HEK293 (cell line): Measurements from ENCODE around the gene MDM4.

Experiments
- BCL11B ChIP-seq: fragments of 450-650 bp; formaldehyde crosslinking; IDR thresholded peaks from 2 replicates; pipeline ENCODE4 v1.5.1; 2016; ENCODE audit warnings: low read depth, missing biosample characterization, missing genetic modification characterization
- KLF8 ChIP-seq: fragments of 450-650 bp; formaldehyde crosslinking; IDR thresholded peaks from 2 replicates; pipeline ENCODE4 v1.5.1; 2016; ENCODE audit warnings: missing biosample characterization, missing genetic modification characterization
- PRDM10 ChIP-seq: fragments of 450-650 bp; formaldehyde crosslinking; IDR thresholded peaks from 2 replicates; pipeline ENCODE4 v1.5.1; 2016; ENCODE audit warnings: missing biosample characterization, missing genetic modification characterization
- SP3 ChIP-seq: fragments of 450-650 bp; formaldehyde crosslinking; IDR thresholded peaks from 2 replicates; pipeline ENCODE4 v1.5.1; 2016; ENCODE audit warnings: missing biosample characterization, missing genetic modification characterization
- SP7 ChIP-seq: fragments of 450-650 bp; formaldehyde crosslinking; IDR thresholded peaks from 2 replicates; pipeline ENCODE4 v1.5.1; 2016; ENCODE audit warnings: missing biosample characterization, missing genetic modification characterization
- TCF7L2 ChIP-seq: IDR thresholded peaks from 2 replicates; pipeline ENCODE4 v1.6.1; 2011; ENCODE audit warnings: low read depth, mild to moderate bottlenecking, inconsistent platforms, low read length, moderate library complexity, borderline replicate concordance
- TRIM28 ChIP-seq: IDR thresholded peaks from 2 replicates; pipeline ENCODE4 v1.6.1; 2011; ENCODE audit warnings: low read length, control low read depth, borderline replicate concordance
- YY1 ChIP-seq: fragments of 450-650 bp; formaldehyde crosslinking; IDR thresholded peaks from 2 replicates; pipeline ENCODE4 v1.5.1; 2018; ENCODE audit warnings: missing biosample characterization, missing genetic modification characterization
- ZBTB10 ChIP-seq: fragments of 450-650 bp; formaldehyde crosslinking; IDR thresholded peaks from 2 replicates; pipeline ENCODE4 v1.5.1; 2016; ENCODE audit warnings: missing biosample characterization, missing genetic modification characterization
- ZBTB26 ChIP-seq: fragments of 450-650 bp; formaldehyde crosslinking; optimal IDR thresholded peaks from 2 replicates; pipeline ENCODE3; 2016; ENCODE audit warnings: missing biosample characterization, mild to moderate bottlenecking, missing genetic modification characterization
- ZFP3 ChIP-seq: fragments of 450-650 bp; formaldehyde crosslinking; IDR thresholded peaks from 2 replicates; pipeline ENCODE4 v1.5.1; 2016; ENCODE audit warnings: low read depth, missing biosample characterization, missing genetic modification characterization
- ZIC2 ChIP-seq: fragments of 450-650 bp; formaldehyde crosslinking; IDR thresholded peaks from 2 replicates; pipeline ENCODE4 v1.5.1; 2016; ENCODE audit warnings: missing biosample characterization, missing genetic modification characterization
- ZNF140 ChIP-seq: fragments of 450-650 bp; formaldehyde crosslinking; IDR thresholded peaks from 2 replicates; pipeline ENCODE4 v1.5.1; 2016; ENCODE audit warnings: missing biosample characterization, missing genetic modification characterization
- ZNF146 ChIP-seq: fragments of 450-650 bp; formaldehyde crosslinking; IDR thresholded peaks from 2 replicates; pipeline ENCODE4 v1.5.1; 2016; ENCODE audit warnings: missing biosample characterization, missing genetic modification characterization
- ZNF148 ChIP-seq: fragments of 450-650 bp; formaldehyde crosslinking; IDR thresholded peaks from 2 replicates; pipeline ENCODE4 v1.5.0; 2017; ENCODE audit warnings: missing biosample characterization, missing genetic modification characterization, borderline replicate concordance
- ZNF157 ChIP-seq: fragments of 450-650 bp; formaldehyde crosslinking; IDR thresholded peaks from 2 replicates; pipeline ENCODE4 v1.5.1; 2016; ENCODE audit warnings: missing biosample characterization, missing genetic modification characterization
- ZNF184 ChIP-seq: fragments of 450-650 bp; IDR thresholded peaks from 2 replicates; pipeline ENCODE4 v1.5.1; 2018; ENCODE audit warnings: missing biosample characterization, mild to moderate bottlenecking, missing genetic modification characterization
- ZNF19 ChIP-seq: fragments of 450-650 bp; formaldehyde crosslinking; IDR thresholded peaks from 2 replicates; pipeline ENCODE4; 2016; ENCODE audit warnings: missing biosample characterization, missing genetic modification characterization, low read depth
- ZNF214 ChIP-seq: fragments of 450-650 bp; formaldehyde crosslinking; IDR thresholded peaks from 2 replicates; pipeline ENCODE4 v1.5.1; 2017; ENCODE audit warnings: missing biosample characterization, mild to moderate bottlenecking, missing genetic modification characterization, borderline replicate concordance
- ZNF266 ChIP-seq: fragments of 450-650 bp; formaldehyde crosslinking; IDR thresholded peaks from 2 replicates; pipeline ENCODE4 v1.5.1; 2016; ENCODE audit warnings: missing biosample characterization, missing genetic modification characterization, low read depth
- ZNF274 ChIP-seq, 2 experiments: fragments of 200-500 bp in 1 of 2; fragments of 450-650 bp in 1 of 2; sonication (Bioruptor generic) in 1 of 2; formaldehyde crosslinking in 1 of 2; IDR thresholded peaks; 2 replicates each; pipeline versions ENCODE4 v1.5.1 to v1.6.1; 2014 to 2016; ENCODE audit warnings: borderline replicate concordance in 1 of 2, inconsistent platforms in 1 of 2, low read length in 1 of 2, missing biosample characterization in 1 of 2, missing genetic modification characterization in 1 of 2
- ZNF302 ChIP-seq: fragments of 450-650 bp; formaldehyde crosslinking; IDR thresholded peaks from 2 replicates; pipeline ENCODE4 v1.5.1; 2016; ENCODE audit warnings: missing biosample characterization, missing genetic modification characterization, low read depth
- ZNF394 ChIP-seq: fragments of 450-650 bp; formaldehyde crosslinking; IDR thresholded peaks from 2 replicates; pipeline ENCODE4 v1.5.1; 2016; ENCODE audit warnings: missing biosample characterization, missing genetic modification characterization, mild to moderate bottlenecking, moderate library complexity, borderline replicate concordance
- ZNF398 ChIP-seq: fragments of 450-650 bp; formaldehyde crosslinking; IDR thresholded peaks from 2 replicates; pipeline ENCODE4 v1.5.1; 2017; ENCODE audit warnings: missing biosample characterization, missing genetic modification characterization
- ZNF501 ChIP-seq: fragments of 450-650 bp; formaldehyde crosslinking; IDR thresholded peaks from 2 replicates; pipeline ENCODE4 v1.5.1; 2016; ENCODE audit warnings: missing biosample characterization, missing genetic modification characterization
- ZNF571 ChIP-seq: fragments of 450-650 bp; formaldehyde crosslinking; IDR thresholded peaks from 2 replicates; pipeline ENCODE4 v1.5.0; 2017; ENCODE audit warnings: missing biosample characterization, missing genetic modification characterization
- ZNF610 ChIP-seq: fragments of 450-650 bp; formaldehyde crosslinking; IDR thresholded peaks from 2 replicates; pipeline ENCODE4 v1.5.1; 2016; ENCODE audit warnings: missing biosample characterization, missing genetic modification characterization, borderline replicate concordance
- ZNF707 ChIP-seq: fragments of 450-650 bp; formaldehyde crosslinking; IDR thresholded peaks from 2 replicates; pipeline ENCODE4 v1.5.1; 2016; ENCODE audit warnings: missing biosample characterization, missing genetic modification characterization
- ZNF777 ChIP-seq: fragments of 450-650 bp; formaldehyde crosslinking; IDR thresholded peaks from 2 replicates; pipeline ENCODE4 v1.5.1; 2017; ENCODE audit warnings: missing biosample characterization, missing genetic modification characterization, borderline replicate concordance

The MDM4 gene

GRCh38 chr1:204506969-204507316, 9.3 kb upstream of the MDM4 start (continued):
- TF ChIP-seq PRDM10 (no peak), ZNF777 (tag by site-specific recombination) (no peak), SP7 (tag by site-specific recombination) (no peak; the same call in none of the 2 replicates), ZNF394 (no peak), ZNF157 (no peak), ZNF302 (tag by site-specific recombination) (no peak), ZNF501 (tag by site-specific recombination) (no peak; the same call in 1 of the 2 replicates), ZNF610 (no peak; the same call in 1 of the 2 replicates), ZBTB10 (tag by site-specific recombination) (no peak), ZNF707 (no peak), BCL11B (tag by site-specific recombination) (no peak), ZNF148 (0 out of 2 replicates have a peak, but pooled peaks have one; percentile 71), ZNF398 (no peak), ZNF19 (tag by site-specific recombination) (no peak), KLF8 (tag by site-specific recombination) (peak; percentile 45; the same call in 1 of the 2 replicates), ZNF214 (tag by site-specific recombination) (no peak), ZNF571 (tag by site-specific recombination) (no peak), ZNF146 (tag by site-specific recombination) (no peak), ZNF184 (tag by site-specific recombination) (peak; percentile 82; the same call in 1 of the 2 replicates), YY1 (tag by site-specific recombination) (peak; percentile 60; the same call in 1 of the 2 replicates), ZNF266 (no peak), ZNF274 (IDR thresholded peaks at IDR 0.05; ENCODE audit: low read length) (no peak), ZNF274 (tag by site-specific recombination; IDR thresholded peaks at IDR 0.05; ENCODE audit: borderline replicate concordance) (no peak), ZNF140 (tag by site-specific recombination) (no peak), TRIM28 (no peak; the same call in 1 of the 2 replicates), TCF7L2 (no peak), ZFP3 (tag by site-specific recombination) (no peak), SP3 (tag by site-specific recombination) (peak; percentile 24; the same call in 1 of the 2 replicates), ZBTB26 (no peak), ZIC2 (tag by site-specific recombination) (no peak)
